ENCODE data around the gene SUPT3H. TPM values are rescaled to one million over a fixed set of nuclear protein-coding genes. Genes with fewer than 3 reads are reported as not detected.

Gene SUPT3H
- total and polyA plus RNA-seq, 12 donors = 10.0 to 56.2 (median 16.6) TPM

DNA sequence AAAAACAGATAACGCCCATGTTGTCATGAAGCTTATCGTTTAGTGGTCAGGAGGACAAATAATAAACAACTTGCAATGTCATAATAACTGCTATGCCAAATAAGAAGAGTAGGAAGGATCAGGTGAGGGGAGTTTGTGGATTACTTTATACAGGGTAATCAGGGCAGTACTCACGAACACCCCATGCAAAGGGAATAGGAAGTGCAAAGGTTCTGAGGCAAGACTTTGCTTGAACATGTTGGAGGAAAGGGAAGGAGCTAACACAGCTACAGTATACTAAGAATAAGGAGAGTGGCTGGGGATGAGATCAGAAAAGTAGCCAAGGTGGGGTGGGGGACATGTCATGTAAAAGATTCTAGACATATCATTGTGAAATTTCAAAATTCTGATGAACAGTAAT, 341.6 kb downstream of the SUPT3H start:
- WGBS, 4 donors = 90 to 93% (median 92%) methylated on average over 3 of the region's 3 CpGs
- Histone ChIP-seq H3K9me3 (replicated peaks in 1 of 3) (no peaks in the 10 kb centered on the region), H3K4me3 (no peak overlapping the region), H3K4me1 (replicated peaks in 1 of 2) (peaks cover 0 to 10% of the 10 kb centered on the region in 2 donors), H3K27ac (no peak overlapping the region), H3K36me3 (replicated peaks in 1 of 2) (no peaks in the 10 kb centered on the region), H3K27me3 (no peaks in the 10 kb centered on the region)
- DNase-seq = no peak
- TF ChIP-seq, protein P1, sequence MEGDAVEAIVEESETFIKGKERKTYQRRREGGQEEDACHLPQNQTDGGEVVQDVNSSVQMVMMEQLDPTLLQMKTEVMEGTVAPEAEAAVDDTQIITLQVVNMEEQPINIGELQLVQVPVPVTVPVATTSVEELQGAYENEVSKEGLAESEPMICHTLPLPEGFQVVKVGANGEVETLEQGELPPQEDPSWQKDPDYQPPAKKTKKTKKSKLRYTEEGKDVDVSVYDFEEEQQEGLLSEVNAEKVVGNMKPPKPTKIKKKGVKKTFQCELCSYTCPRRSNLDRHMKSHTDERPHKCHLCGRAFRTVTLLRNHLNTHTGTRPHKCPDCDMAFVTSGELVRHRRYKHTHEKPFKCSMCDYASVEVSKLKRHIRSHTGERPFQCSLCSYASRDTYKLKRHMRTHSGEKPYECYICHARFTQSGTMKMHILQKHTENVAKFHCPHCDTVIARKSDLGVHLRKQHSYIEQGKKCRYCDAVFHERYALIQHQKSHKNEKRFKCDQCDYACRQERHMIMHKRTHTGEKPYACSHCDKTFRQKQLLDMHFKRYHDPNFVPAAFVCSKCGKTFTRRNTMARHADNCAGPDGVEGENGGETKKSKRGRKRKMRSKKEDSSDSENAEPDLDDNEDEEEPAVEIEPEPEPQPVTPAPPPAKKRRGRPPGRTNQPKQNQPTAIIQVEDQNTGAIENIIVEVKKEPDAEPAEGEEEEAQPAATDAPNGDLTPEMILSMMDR (IDR thresholded peaks at IDR 0.05) = no peak
- TF ChIP-seq POLR2A (IDR thresholded peaks at IDR 0.05) = no peak
- intact Hi-C loops (cut with DNase I) = no loop called here

DNA sequence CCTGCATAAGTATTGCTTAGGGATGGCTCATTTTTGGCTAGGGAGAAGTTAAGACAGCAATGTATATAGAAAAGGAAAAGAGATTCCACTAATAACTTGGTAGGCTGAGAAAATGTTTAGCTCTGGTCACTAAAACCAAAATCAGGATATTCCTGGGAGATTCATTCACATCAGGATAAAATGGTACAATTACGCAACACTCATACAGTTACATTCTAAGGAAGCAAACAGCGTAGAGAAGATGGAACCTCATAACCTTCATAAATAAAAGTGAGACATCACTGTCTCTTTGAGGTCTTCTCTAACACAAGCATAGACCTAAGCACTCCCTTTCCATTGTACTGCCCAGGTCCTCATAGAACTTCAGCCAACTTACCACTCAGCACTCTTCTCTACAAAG, 345.3 kb downstream of the SUPT3H start:
- Histone ChIP-seq H3K36me3 (replicated peaks in 1 of 2) (no peaks in the 10 kb centered on the region), H3K9me3 (replicated peaks in 1 of 3) (peaks cover 0 to 3% (median 0%) of the 10 kb centered on the region in 3 donors), H3K27ac (no peak overlapping the region), H3K27me3 (no peaks in the 10 kb centered on the region), H3K4me3 (no peak overlapping the region), H3K4me1 (replicated peaks in 1 of 2) (no peaks in the 10 kb centered on the region)
- no peak for DNase-seq
- WGBS, 4 donors = 85 to 100% (median 96%) methylated on average over 2 of the region's 2 CpGs
- TF ChIP-seq, protein P1 (IDR thresholded peaks at IDR 0.05) = no peak
- no peak for TF ChIP-seq POLR2A (IDR thresholded peaks at IDR 0.05)
- intact Hi-C loops (cut with DNase I) = no loop called here

DNA sequence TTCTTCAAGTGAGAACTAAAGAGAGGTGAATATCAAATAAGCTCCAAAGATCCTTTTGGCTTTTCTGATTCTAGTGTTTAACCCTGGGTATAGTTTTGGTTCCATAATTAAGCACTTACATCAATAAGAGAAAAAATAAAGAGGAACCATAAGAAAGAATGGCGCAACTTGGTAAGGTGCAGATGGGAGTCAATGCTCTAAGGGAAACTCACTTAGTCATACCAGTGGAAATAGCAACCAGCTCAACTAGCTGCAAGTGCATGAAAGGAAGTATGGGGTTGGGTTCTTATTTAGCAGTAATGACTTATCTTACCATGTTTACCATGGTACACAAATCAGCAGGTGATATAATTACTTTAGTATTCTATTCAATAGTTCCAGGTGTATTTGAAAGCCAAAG, 346.1 kb downstream of the SUPT3H start:
- H3K27ac ChIP-seq = no peak overlapping the region
- H3K4me1 ChIP-seq (replicated peaks in 1 of 2) = no peaks in the 10 kb centered on the region
- H3K9me3 ChIP-seq (replicated peaks in 1 of 3) = peaks cover 0 to 4% (median 0%) of the 10 kb centered on the region in 3 donors
- intact Hi-C loops (cut with DNase I) = no loop called here
- TF ChIP-seq POLR2A (IDR thresholded peaks at IDR 0.05) = no peak
- TF ChIP-seq, protein P1 (IDR thresholded peaks at IDR 0.05) = no peak
- 78 to 96% (median 84%) methylated on average over 1 of the region's 1 CpG for WGBS, 4 donors
- no peaks in the 10 kb centered on the region for H3K27me3 ChIP-seq
- H3K36me3 ChIP-seq (replicated peaks in 1 of 2) = no peaks in the 10 kb centered on the region
- no peak overlapping the region for H3K4me3 ChIP-seq
- peak in 1 of 7 donors; percentile 2 for DNase-seq

DNA sequence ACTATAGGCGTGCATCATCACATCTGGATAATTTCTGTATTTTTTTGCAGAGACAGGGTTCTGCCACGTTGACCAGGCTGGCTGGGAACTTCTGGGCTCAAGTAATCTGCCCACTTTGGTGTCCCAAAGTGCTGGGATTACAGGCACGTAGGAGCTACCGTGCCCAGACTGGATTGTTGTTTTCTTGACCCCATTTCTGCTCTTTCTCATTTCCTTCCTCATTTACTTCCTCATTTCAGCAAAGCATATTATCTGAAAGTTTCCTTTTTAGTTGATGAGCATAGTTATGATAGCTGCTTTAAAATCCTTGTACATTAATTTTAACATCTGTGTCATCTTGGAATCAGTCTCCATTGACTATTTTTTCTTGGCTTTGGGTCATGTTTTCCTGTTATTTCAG, 350.6 kb downstream of the SUPT3H start:
- TF ChIP-seq POLR2A (IDR thresholded peaks at IDR 0.05) = no peak
- TF ChIP-seq, protein P1 (IDR thresholded peaks at IDR 0.05) = no peak
- H3K9me3 ChIP-seq (replicated peaks in 1 of 3) = peaks cover 0 to 4% (median 0%) of the 10 kb centered on the region in 3 donors
- no peaks in the 10 kb centered on the region for H3K4me1 ChIP-seq (replicated peaks in 1 of 2)
- H3K27ac ChIP-seq = no peak overlapping the region
- no peaks in the 10 kb centered on the region for H3K36me3 ChIP-seq (replicated peaks in 1 of 2)
- no peaks in the 10 kb centered on the region for H3K27me3 ChIP-seq
- intact Hi-C loops (cut with DNase I) = no loop called here
- no peak for DNase-seq
- WGBS, 4 donors = 75 to 98% (median 88%) methylated on average over 4 of the region's 4 CpGs
- no peak overlapping the region for H3K4me3 ChIP-seq
